ENCODE measurements around the gene CSRNP3. TPM values are rescaled to one million over a fixed set of nuclear protein-coding genes. Genes with fewer than 3 reads are reported as not detected.
"Not testable (repeated sequence)": the region's sequence is repeated elsewhere in the genome, so short reads cannot be mapped to it uniquely, and the experiment has no call there.

Gene CSRNP3
- polyA plus RNA-seq, 1 donor = 4.4 TPM

- no peaks in the 10 kb centered on the region for H3K27me3 ChIP-seq (ENCODE audit: control insufficient read depth, insufficient read depth, low read length)
- H3K27ac ChIP-seq (ENCODE audit: low read length) = no peak overlapping the region
- WGBS (ENCODE audit: insufficient coverage, low lambda C conversion rate) = 100% methylated on average over 1 of the region's 3 CpGs
- no peaks in the 10 kb centered on the region for H3K36me3 ChIP-seq (ENCODE audit: control insufficient read depth, insufficient read depth, low read length)
- no peaks in the 10 kb centered on the region for H3K4me1 ChIP-seq (ENCODE audit: control insufficient read depth, insufficient read depth, low read length)
- H3K4me3 ChIP-seq (ENCODE audit: low read length) = no peak overlapping the region
- no peak for DNase-seq
- peaks cover 3% of the 10 kb centered on the region for H3K9me3 ChIP-seq (ENCODE audit: control insufficient read depth, low read depth, low read length)
These were observed 170.9 kb downstream of the CSRNP3 start for GRCh38 chr2:165640247-165640929.

- H3K9me3 ChIP-seq (ENCODE audit: control insufficient read depth, low read depth, low read length) = peaks cover 3% of the 10 kb centered on the region
- H3K27ac ChIP-seq (ENCODE audit: low read length) = no peak overlapping the region
- 71% methylated on average over 1 of the region's 7 CpGs for WGBS (ENCODE audit: insufficient coverage, low lambda C conversion rate)
- no peak for DNase-seq
- H3K4me3 ChIP-seq (ENCODE audit: low read length) = no peak overlapping the region
- H3K4me1 ChIP-seq (ENCODE audit: control insufficient read depth, insufficient read depth, low read length) = no peaks in the 10 kb centered on the region
- H3K36me3 ChIP-seq (ENCODE audit: control insufficient read depth, insufficient read depth, low read length) = no peaks in the 10 kb centered on the region
- no peaks in the 10 kb centered on the region for H3K27me3 ChIP-seq (ENCODE audit: control insufficient read depth, insufficient read depth, low read length)
These were observed 176.7 kb downstream of the CSRNP3 start for GRCh38 chr2:165645930-165646831.

- H3K27ac ChIP-seq (ENCODE audit: low read length) = no peak overlapping the region
- 86% methylated on average over 1 of the region's 2 CpGs for WGBS (ENCODE audit: insufficient coverage, low lambda C conversion rate)
- H3K9me3 ChIP-seq (ENCODE audit: control insufficient read depth, low read depth, low read length) = peaks cover 3% of the 10 kb centered on the region
- H3K4me1 ChIP-seq (ENCODE audit: control insufficient read depth, insufficient read depth, low read length) = no peaks in the 10 kb centered on the region
- no peak for DNase-seq
- no peaks in the 10 kb centered on the region for H3K27me3 ChIP-seq (ENCODE audit: control insufficient read depth, insufficient read depth, low read length)
- no peaks in the 10 kb centered on the region for H3K36me3 ChIP-seq (ENCODE audit: control insufficient read depth, insufficient read depth, low read length)
- no peak overlapping the region for H3K4me3 ChIP-seq (ENCODE audit: low read length)
These were observed 177.9 kb downstream of the CSRNP3 start for GRCh38 chr2:165647409-165647808.

GRCh38 chr2:165648801-165649200, 179.3 kb downstream of the CSRNP3 start:
- DNase-seq = no peak
- H3K4me3 ChIP-seq (ENCODE audit: low read length) = no peak overlapping the region
- no peaks in the 10 kb centered on the region for H3K4me1 ChIP-seq (ENCODE audit: control insufficient read depth, insufficient read depth, low read length)
- no peaks in the 10 kb centered on the region for H3K27me3 ChIP-seq (ENCODE audit: control insufficient read depth, insufficient read depth, low read length)
- H3K36me3 ChIP-seq (ENCODE audit: control insufficient read depth, insufficient read depth, low read length) = no peaks in the 10 kb centered on the region
- H3K9me3 ChIP-seq (ENCODE audit: control insufficient read depth, low read depth, low read length) = peaks cover 3% of the 10 kb centered on the region
- 80% methylated on average over 2 of the region's 4 CpGs for WGBS (ENCODE audit: insufficient coverage, low lambda C conversion rate)
- H3K27ac ChIP-seq (ENCODE audit: low read length) = no peak overlapping the region

GRCh38 chr2:165651233-165651632, 181.7 kb downstream of the CSRNP3 start:
- Histone ChIP-seq H3K36me3 (ENCODE audit: control insufficient read depth, insufficient read depth, low read length) (no peaks in the 10 kb centered on the region), H3K27ac (ENCODE audit: low read length) (no peak overlapping the region), H3K27me3 (ENCODE audit: control insufficient read depth, insufficient read depth, low read length) (no peaks in the 10 kb centered on the region), H3K9me3 (ENCODE audit: control insufficient read depth, low read depth, low read length) (no peaks in the 10 kb centered on the region), H3K4me1 (ENCODE audit: control insufficient read depth, insufficient read depth, low read length) (no peaks in the 10 kb centered on the region), H3K4me3 (ENCODE audit: low read length) (no peak overlapping the region)
- no peak for DNase-seq
- 100% methylated on average over 2 of the region's 2 CpGs for WGBS (ENCODE audit: insufficient coverage, low lambda C conversion rate)

- Histone ChIP-seq H3K4me3 (ENCODE audit: low read length) (no peak overlapping the region), H3K4me1 (ENCODE audit: control insufficient read depth, insufficient read depth, low read length) (no peaks in the 10 kb centered on the region), H3K27me3 (ENCODE audit: control insufficient read depth, insufficient read depth, low read length) (no peaks in the 10 kb centered on the region), H3K9me3 (ENCODE audit: control insufficient read depth, low read depth, low read length) (no peaks in the 10 kb centered on the region), H3K36me3 (ENCODE audit: control insufficient read depth, insufficient read depth, low read length) (peaks cover 13% of the 10 kb centered on the region), H3K27ac (ENCODE audit: low read length) (no peak overlapping the region)
- no peak for DNase-seq
- 100% methylated on average over 3 of the region's 6 CpGs for WGBS (ENCODE audit: insufficient coverage, low lambda C conversion rate)
These were observed 186.2 kb downstream of the CSRNP3 start for GRCh38 chr2:165655661-165656060.

GRCh38 chr2:165660361-165660760, 190.9 kb downstream of the CSRNP3 start:
- no peaks in the 10 kb centered on the region for H3K9me3 ChIP-seq (ENCODE audit: control insufficient read depth, low read depth, low read length)
- no peak overlapping the region for H3K27ac ChIP-seq (ENCODE audit: low read length)
- H3K4me1 ChIP-seq (ENCODE audit: control insufficient read depth, insufficient read depth, low read length) = no peaks in the 10 kb centered on the region
- H3K27me3 ChIP-seq (ENCODE audit: control insufficient read depth, insufficient read depth, low read length) = no peaks in the 10 kb centered on the region
- H3K36me3 ChIP-seq (ENCODE audit: control insufficient read depth, insufficient read depth, low read length) = peaks cover 14% of the 10 kb centered on the region
- no peak overlapping the region for H3K4me3 ChIP-seq (ENCODE audit: low read length)
- no peak for DNase-seq
- WGBS (ENCODE audit: insufficient coverage, low lambda C conversion rate) = no CpG with 5 or more reads among the region's 3 CpGs

GRCh38 chr2:165662720-165663119, 193.2 kb downstream of the CSRNP3 start:
- Histone ChIP-seq H3K4me3 (ENCODE audit: low read length) (no peak overlapping the region), H3K27me3 (ENCODE audit: control insufficient read depth, insufficient read depth, low read length) (no peaks in the 10 kb centered on the region), H3K9me3 (ENCODE audit: control insufficient read depth, low read depth, low read length) (no peaks in the 10 kb centered on the region), H3K36me3 (ENCODE audit: control insufficient read depth, insufficient read depth, low read length) (peaks cover 11% of the 10 kb centered on the region), H3K4me1 (ENCODE audit: control insufficient read depth, insufficient read depth, low read length) (no peaks in the 10 kb centered on the region), H3K27ac (ENCODE audit: low read length) (no peak overlapping the region)
- no peak for DNase-seq

- 100% methylated on average over 2 of the region's 2 CpGs for WGBS (ENCODE audit: insufficient coverage, low lambda C conversion rate)
- no peak for DNase-seq
- Histone ChIP-seq H3K4me1 (ENCODE audit: control insufficient read depth, insufficient read depth, low read length) (no peaks in the 10 kb centered on the region), H3K4me3 (ENCODE audit: low read length) (no peak overlapping the region), H3K9me3 (ENCODE audit: control insufficient read depth, low read depth, low read length) (no peaks in the 10 kb centered on the region), H3K27ac (ENCODE audit: low read length) (no peak overlapping the region), H3K36me3 (ENCODE audit: control insufficient read depth, insufficient read depth, low read length) (peaks cover 2% of the 10 kb centered on the region), H3K27me3 (ENCODE audit: control insufficient read depth, insufficient read depth, low read length) (no peaks in the 10 kb centered on the region)
These were observed 196.1 kb downstream of the CSRNP3 start for GRCh38 chr2:165665614-165666013.

- H3K36me3 ChIP-seq (ENCODE audit: control insufficient read depth, insufficient read depth, low read length) = not testable (repeated sequence)
These were observed 196.6 kb downstream of the CSRNP3 start for GRCh38 chr2:165666073-165666472.

More at GRCh38 chr2:165666073-165666472, 196.6 kb downstream of the CSRNP3 start:
- DNase-seq; H3K9me3 ChIP-seq (ENCODE audit: control insufficient read depth, low read depth, low read length); H3K27me3 ChIP-seq (ENCODE audit: control insufficient read depth, insufficient read depth, low read length); H3K4me3 ChIP-seq (ENCODE audit: low read length); H3K27ac ChIP-seq (ENCODE audit: low read length); H3K4me1 ChIP-seq (ENCODE audit: control insufficient read depth, insufficient read depth, low read length): not testable (repeated sequence)

Measured in large intestine (tissue), 3 donors.